Fibroblast of pulmonary artery (primary cell): ENCODE data around the gene AP3B1.

Source experiments
- DNase-seq: peaks from one replicate; pipeline ENCODE4 v3.0.0-alpha.2; 2010; ENCODE audit warnings: low read depth
- H3K4me3 ChIP-seq: replicated peaks from 2 replicates; pipeline ENCODE4 v1.5.1; 2011; ENCODE audit warnings: low read depth, mild to moderate bottlenecking, control low read depth, low read length, moderate library complexity
- TF ChIP-seq, protein P1 (sequence below): IDR thresholded peaks from 2 replicates; pipeline ENCODE4 v1.5.1; 2011; ENCODE audit warnings: mild to moderate bottlenecking, control low read depth, low read length, inconsistent platforms; ENCODE audit errors: missing control alignments

AP3B1 gene

DNA sequence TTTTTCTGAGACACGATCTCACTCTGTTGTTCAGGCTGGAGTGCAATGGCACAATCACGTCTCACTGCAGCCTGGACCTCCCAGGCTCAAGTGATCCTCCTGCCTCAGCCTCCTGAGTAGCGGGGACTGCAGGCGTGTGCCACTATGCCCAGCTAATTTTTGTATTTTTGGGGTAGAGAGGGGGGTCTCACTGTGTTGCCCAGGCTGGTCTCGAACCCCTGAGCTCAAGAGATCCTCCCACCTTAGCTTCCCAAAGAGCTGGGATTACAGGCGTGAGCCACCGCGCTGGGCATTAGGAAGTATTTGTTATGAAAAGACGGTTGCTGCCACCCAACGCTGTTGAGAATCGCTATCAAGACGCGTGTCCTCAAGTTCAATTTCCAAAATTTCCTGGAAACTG, 337.4 kb downstream of the AP3B1 start:
- H3K4me3 ChIP-seq: no peak overlapping the region
- no peak for DNase-seq
- TF ChIP-seq, protein P1, sequence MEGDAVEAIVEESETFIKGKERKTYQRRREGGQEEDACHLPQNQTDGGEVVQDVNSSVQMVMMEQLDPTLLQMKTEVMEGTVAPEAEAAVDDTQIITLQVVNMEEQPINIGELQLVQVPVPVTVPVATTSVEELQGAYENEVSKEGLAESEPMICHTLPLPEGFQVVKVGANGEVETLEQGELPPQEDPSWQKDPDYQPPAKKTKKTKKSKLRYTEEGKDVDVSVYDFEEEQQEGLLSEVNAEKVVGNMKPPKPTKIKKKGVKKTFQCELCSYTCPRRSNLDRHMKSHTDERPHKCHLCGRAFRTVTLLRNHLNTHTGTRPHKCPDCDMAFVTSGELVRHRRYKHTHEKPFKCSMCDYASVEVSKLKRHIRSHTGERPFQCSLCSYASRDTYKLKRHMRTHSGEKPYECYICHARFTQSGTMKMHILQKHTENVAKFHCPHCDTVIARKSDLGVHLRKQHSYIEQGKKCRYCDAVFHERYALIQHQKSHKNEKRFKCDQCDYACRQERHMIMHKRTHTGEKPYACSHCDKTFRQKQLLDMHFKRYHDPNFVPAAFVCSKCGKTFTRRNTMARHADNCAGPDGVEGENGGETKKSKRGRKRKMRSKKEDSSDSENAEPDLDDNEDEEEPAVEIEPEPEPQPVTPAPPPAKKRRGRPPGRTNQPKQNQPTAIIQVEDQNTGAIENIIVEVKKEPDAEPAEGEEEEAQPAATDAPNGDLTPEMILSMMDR: no peak

DNA sequence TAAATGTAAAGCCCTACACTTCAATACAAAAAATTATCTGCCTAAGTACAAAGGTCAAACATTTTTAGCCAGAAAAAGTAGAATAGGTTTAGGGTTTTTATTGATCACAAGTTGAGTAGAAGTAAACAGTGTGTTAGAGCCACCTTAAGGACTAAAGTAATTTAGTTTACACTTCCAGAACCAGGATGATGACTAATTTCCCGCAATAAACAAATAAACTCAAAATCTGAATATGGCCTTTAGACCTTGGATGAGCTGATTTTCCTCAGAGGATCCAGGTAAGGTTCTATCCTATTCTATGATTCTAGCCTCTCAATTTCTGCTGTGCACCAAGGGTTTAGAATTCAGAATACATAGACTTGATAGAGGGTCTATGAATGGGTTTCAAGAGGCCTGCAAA, 338.9 kb downstream of the AP3B1 start:
- DNase-seq: no peak
- TF ChIP-seq, protein P1: no peak
- no peak overlapping the region for H3K4me3 ChIP-seq

DNA sequence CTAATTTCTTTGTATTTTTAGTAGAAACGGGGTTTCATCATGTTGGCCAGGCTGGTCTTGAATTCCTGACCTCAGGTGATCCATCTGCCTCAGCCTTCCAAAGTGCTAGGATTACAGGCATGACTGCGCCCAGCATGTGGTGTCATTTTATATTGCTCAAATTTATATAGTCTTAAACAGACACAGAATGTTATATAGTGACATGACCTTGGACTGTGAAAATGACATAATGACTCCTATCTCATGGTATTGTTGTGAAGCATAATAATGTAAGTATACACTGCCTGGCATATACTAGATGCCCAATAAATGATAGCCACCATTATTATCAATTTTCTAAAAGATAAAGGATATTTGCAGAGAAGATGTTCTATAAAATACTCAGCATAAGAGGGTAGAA, 341.1 kb downstream of the AP3B1 start:
- H3K4me3 ChIP-seq: no peak overlapping the region
- TF ChIP-seq, protein P1: no peak
- no peak for DNase-seq

DNA sequence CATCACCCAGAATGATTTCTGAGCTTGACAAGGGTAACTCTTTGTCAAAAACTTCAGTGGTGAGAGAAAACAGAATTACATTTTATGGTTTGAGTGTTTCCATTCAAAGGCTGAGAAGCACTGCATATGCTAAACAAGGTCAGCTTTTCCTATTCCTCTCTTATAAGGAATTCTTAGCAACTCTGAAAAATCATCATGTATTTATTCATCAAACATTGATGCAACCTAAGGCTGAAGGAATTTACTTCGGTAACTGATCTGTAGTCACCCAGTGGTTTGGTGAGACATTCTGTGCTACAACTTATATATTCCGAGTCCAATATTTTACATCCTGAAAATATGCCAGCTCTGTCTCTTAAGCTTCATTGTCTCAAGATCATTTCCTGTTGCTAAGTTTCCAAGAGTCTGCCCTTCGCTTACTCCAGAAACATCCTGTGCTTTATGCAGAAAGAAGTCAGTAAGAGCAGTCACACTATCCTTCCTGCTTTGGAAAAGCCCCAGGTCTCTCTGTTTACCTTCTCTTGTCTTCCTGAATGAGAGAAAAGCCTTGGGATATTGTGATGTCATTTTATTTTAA, 341.8 kb downstream of the AP3B1 start:
- TF ChIP-seq, protein P1: no peak
- DNase-seq: peak; percentile 61
- no peak overlapping the region for H3K4me3 ChIP-seq
